HG02870 (cell line): ENCODE data around the gene FGD6.
"Not testable (repeated sequence)": the region's sequence is repeated elsewhere in the genome, so short reads cannot be mapped to it uniquely, and the experiment has no call there.

Source experiments
- ATAC-seq: cut with Tn5 transposase; IDR thresholded peaks from one replicate; pipeline ENCODE4 v1.9.1; 2021; ENCODE audit warnings: mild to moderate bottlenecking, moderate library complexity; ENCODE audit not compliant: unreplicated experiment

FGD6 gene

DNA sequence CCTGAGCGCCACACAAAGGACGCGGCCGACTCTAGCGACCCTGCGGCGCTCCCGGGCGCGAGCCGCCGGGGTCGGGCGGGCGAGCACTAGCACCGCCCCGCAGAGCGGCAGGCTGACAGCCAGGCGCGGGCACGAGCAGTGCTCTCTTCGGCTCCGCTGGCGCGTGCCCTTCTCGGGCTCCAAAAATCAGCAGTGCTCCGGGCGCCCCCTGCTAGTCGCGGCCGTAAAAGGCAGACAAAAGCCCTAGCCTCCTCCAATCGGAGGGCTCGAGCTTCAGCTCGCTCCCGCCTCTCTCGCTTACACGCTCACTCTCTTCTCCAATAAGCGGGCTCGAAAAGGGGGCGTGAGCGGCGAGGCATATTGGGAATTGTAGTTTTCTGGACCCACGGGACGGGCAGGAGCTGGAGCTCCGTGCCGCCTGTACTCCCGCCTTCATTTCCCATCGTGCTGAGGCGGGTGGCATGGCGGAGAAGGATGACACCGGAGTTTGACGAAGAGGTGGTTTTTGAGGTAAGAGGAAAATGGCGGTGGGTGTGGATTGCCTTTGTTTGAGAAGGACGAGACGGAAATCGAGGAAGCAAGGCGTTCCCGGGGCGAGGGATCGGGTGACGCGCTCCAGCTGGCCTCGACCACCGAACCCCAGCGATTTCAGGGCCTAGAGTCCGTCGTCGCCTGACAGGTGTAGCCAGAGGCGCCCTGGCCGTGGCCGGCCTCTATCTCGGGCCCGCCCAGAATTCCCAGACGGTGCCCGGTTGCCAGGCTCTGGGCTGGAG lies at the start of gene FGD6, which contains the start of gene VEZT:
Gene FGD6, minus strand, starts transcription at position 91 of the 773 bp plus-strand sequence. CDS start 227 bp downstream, outside the sequence.
Gene VEZT, plus strand, starts transcription at position 431 of the 773 bp plus-strand sequence. Its CDS starts 44 bp downstream, at position 475.
- ATAC-seq, result peak; percentile 88

DNA sequence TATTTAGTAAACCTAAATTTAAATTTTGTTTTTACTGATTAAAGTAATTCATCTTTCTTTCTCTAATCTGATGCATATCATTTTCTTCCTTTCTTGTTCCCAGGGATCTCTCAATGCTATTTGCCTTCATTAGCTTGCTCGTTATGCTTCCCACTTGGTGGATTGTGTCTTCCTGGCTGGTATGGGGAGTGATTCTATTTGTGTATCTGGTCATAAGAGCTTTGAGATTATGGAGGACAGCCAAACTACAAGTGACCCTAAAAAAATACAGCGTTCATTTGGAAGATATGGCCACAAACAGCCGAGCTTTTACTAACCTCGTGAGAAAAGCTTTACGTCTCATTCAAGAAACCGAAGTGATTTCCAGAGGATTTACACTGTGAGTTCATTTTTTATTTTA lies 49.0 kb upstream of the FGD6 start:
- ATAC-seq, result no peak

DNA sequence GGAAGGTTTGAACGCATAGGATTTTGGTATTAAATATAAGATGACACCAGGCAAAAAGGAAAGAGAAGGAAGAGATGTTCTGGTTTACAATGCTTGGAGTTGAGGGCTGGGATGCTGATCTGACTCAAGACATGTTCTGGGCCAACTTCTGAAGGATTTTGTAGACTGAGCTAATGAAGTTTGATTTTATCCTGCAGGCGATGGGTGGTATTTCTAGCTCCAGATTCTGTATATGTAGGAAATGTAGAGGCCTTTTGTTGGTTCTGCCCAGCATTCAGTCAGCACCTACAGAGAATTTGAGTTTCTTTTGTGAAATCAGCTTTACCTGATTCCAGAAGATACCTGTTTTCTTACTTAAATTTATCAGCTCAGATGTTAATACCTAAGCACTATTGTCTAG lies 48.5 kb upstream of the FGD6 start:
- no peak for ATAC-seq

DNA sequence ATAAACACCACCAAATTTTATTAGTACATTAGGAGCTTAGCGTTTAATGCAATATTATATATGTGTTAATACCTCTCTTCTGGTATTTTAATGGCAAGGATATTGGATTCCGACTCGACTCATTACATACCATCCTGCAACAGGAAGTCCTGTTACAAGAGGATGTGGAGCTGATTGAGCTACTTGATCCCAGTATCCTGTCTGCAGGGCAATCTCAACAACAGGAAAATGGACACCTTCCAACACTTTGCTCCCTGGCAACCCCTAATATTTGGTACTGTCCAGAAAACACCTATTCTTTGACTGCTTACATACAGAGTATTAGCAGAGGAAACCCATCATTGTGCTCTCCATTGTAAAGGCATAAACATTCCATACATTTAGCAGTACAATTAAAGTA lies 45.5 kb upstream of the FGD6 start:
- no peak for ATAC-seq

DNA sequence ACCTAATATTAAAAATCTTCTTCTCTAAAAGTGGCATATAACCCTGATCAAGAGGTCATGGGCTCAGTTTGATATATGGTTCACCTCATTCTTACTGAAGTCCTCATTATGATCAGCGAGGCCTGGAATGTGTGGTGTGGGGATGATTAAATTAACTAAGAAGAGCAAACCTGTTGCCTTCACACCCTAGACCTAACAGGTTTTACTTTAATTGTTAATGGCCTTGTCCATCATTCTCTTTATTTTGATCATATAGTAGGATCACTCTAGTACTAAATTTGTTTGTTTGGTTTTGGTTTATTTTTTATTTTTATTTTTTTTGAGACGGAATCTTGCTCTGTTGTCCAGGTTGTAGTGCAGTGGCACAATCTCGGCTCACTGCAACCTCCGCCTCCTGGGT lies 43.8 kb upstream of the FGD6 start:
- no peak for ATAC-seq

DNA sequence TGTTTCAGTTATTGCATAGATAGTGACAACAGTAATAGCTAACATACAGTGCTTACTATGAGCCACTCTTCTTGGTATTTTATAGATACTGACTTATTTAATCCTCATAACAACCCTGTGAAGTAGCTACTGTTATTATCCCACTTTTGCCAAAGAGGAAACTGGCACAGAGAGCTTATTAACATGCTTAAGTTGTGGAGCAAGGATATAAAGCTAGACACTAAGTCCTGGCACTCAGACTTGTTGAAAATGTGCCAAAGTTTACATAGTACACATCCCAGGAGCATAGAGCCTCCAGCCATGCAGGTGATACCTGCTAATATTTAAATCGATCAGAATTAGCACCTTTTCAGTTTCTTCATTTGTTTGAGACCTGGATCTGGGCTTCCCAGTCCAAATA lies 42.1 kb upstream of the FGD6 start:
- no peak for ATAC-seq

DNA sequence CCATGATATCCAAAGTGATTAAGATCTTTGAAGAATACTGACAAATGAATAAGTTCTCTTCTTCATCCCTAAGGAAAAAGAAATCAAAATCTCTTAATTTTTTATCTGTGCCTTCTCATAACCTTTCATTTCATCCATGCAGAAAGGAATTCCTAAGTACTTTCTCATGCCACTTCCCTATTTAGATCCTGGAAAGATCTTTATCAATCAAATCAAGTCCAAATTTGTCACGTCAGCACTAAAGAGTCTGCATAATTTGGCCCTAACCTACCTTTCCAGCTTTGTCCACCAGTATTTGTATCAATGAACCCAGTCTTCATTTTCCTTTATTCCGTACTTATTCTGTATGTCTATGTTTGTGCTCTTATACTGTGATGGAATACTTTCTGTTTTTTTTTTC lies 41.5 kb upstream of the FGD6 start:
- no peak for ATAC-seq

DNA sequence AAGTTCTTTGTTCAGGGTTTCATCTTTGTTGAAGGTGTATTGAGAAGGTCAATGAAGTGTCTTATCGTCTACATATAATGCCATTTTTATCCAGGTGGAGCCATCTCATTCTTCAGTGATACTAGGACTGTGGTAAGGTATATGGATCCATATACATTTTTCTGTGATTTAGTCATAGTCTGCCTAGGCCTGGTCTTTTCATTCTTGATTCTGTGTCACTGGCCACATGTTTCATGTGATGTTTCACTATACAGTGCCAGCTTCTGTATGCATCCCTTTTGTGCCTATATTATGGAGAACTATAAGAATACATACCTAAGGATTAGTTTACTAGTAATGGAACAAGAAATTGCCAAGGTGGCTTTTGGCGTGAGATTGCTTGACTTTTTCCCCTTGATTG lies 40.9 kb upstream of the FGD6 start:
- no peak for ATAC-seq

DNA sequence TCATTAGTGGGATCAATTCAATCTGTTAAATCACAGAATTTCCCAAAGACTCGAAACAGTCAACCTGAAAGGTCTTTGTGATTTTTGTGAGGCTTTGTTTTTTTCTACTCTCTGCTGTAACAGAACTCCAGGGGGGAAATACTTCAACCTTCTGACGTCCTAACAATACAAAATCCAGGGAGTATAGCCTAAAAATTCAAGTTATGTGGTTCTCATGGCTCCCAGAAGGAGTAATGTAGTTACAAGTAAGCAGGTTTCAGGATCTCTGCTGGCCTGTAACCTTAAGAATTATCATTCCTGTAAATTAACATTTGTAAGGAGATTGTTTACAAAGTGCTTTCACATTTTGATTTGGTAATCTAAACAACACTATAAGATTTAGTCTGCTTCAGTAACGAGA lies 40.3 kb upstream of the FGD6 start:
- ATAC-seq, result no peak

DNA sequence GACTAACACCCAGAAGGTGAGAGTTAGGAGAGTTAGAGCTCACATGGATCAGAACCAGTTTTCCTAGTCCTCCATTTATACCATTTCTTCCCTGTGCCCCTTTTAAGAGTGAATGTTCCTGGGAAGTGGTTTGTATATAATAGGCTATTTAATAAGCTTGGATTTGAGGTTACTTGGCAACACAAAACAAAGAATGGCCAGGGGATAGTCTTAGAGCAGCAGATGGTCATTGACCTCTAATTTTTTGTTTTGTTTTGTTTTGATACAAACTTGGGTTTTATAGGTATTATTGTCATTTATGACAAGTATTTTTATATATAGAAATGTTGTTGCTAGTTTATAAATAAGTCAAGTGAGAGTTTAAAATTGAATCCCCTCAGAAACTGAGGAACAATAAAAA lies 36.1 kb upstream of the FGD6 start:
- no peak for ATAC-seq

DNA sequence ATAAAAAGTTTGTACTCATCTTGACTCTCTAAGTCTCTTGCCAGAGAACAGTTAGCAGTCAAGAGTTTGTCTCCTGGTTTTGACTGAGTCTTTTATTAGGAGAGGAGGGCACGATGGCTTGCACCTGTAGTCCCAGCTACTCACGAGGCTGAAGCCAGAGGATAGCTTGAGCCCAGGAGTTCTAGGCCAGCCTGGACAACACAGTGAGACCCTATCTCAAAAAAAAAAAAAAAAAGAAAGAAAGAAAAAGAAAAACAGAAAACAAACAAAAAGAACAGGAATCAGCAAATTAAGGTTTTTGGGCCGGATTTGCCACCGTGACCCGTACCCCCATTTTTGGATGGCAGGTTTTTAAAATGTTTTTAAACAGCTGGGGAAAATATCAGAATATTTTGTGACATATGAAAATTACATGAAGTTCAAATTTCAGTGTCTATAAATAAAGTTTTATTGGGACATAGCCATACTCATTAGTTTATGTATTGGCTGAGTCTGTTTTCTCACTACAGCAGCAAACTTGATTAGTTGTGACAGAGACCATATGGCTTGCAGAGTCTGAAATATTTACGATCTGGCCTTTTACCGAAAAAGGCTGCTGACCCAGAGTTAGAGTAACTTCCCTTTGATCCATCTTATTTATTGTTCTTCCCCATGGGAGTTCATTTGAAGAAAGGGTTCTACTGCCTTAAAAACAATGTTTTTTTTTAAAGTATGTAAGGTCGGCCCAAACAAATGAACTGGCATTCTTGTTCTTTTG lies 31.5 kb upstream of the FGD6 start:
- no peak for ATAC-seq

DNA sequence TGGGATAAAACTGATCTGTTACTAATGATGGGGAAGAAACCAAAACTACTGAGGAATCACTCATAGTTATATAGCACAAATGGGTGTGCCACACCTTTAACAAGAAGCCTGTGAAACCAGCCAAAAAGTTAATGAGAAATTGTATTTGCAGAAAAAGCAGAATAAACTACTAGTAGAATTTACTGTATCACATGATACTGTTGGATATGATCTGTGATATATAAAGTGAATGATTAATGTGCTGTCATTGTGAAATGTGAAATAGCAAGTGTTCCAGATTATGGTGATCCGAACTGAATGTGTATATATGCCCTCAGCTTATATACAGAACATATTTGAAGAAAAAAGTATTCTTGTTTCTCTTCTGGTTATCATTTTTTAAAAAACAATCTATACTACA lies 30.8 kb upstream of the FGD6 start:
- no peak for ATAC-seq

DNA sequence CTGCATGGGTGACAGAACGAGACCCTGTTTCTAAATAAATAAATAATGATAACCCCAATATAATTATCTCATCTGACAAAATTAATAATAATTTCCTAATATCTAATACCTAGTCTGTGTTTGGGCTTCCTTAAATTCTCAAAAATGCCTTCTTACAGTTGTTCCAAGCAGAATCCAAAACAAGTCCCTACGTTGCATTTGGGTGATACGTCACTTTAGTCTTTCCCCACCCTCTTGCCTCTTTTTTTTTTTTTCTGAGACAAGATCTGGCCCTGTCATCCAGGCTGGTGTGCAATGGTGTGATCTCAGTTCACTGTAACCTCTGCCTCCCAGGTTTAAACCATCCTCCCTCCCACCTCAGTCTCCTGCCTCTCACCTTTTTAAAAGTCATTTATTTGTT lies 27.1 kb upstream of the FGD6 start:
- ATAC-seq, result no peak

DNA sequence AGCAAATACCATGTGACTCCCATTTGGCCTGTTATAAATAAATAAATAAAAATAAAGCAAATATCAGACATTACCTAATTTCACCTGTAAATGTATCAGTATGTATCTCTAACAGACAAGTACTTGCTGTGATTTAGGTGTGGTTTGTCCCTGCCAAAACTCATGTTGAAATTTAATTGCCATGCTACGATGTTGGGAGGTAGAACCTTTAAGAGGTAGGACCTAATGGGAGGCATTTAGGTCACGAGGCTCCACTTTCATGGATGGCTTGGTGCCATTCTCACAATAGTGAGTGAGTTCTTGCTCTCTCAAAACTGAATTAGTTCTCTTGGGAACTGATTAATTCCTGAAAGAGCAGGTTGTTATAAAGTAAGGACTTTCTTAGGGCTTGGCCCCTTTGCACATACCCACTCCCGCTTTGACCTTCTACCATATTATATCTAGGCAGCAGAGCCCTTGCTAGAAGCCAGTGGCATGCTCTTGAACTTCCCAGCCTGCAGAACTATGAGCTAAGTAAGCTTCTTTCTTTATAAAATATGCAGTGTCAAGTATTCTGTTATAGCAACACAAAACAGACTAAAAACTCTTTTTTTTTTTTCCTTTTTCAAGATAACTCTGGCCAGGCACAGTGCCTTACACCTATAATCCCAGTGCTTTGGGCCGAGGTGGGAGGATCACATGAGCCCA lies 26.4 kb upstream of the FGD6 start:
- ATAC-seq, result no peak

DNA sequence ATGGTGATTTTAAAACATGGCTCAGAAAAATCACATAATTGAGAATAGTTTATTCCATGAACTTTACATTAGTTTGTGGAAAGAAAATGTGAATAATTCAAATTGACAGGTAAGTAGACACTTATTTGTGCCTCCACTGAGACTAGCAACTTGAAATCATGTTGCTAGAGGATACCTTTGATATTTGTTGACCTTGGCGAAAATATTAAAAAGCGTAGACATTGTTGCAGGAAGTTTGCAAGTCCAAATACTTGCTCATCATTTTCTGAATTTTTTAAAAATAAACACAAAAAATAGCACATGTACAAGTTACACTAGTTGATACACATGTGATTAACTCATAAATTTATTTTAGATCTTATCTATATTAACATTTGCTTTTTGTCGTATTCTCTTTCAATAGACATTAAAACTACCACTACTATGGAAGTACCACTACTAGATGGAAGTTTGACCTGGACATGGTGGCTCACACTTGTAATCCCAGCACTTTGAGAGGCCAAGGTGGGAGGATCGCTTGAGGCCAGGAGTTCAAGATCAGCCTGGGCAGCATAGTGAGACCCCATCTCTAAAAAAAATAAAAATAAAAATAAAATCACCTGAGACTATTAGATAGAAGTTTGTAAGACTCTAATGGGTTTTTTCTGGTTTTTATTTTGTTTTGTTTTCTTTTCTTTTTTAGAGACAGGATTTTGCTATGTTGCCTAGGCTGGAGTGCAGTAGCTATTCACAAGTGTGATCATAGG lies 24.7 kb upstream of the FGD6 start:
- ATAC-seq, result no peak

DNA sequence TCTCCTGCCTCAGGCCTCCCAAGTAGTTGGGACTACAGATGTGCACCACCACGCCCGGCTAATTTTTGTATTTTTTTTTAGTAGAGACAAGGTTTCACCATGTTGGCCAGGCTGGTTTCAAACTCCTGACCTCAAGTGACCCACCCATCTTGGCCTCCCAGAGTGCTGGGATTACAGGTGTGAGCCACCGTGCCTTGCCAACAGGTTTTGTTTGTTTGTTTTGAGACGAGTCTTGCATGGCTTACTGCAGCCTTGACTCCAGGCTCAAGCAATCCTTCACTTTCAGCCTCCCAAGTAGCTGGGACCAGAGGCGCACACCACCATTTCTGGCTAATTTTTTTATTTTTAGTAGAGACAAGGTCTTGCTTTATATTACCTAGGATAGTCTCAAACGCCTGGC lies 23.9 kb upstream of the FGD6 start:
- not testable (repeated sequence) for ATAC-seq

DNA sequence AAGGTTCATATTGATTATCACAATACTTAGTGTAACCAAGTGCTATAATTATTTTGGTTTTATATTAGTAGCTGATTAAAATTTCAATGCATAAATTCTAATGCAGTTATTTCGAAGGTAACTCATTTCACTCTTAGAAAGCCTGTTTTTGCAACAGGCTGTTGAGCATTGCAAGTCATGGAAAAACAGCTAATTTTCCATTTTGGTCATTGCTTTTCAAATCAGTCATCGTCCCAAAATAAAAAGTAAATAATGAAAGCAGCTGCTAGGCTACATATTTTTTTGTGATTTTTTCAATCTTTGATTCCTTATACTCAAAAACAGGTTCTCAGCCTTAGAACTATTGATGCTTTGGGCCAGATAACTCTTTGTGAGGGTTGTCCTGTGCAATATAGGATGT lies 23.3 kb upstream of the FGD6 start:
- no peak for ATAC-seq

DNA sequence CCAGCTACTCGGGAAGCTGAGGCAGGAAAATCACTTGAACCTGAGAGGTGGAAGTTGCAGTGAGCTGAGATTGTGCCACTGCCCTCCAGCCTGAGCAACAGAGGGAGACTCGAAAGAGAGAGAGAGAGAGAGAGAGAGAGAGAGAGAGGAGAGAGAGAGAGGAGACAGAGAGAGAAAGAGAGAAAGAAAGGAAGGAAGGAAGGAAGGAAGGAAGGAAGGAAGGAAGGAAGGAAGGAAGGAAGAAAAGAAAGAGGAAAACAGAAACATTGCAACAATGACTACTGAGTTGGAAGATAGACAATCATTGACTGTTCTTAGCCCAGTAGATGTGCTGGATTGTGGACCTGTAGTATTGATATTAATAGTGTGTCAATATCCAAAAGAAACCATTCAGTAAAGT lies 22.6 kb upstream of the FGD6 start:
- ATAC-seq, result not testable (repeated sequence)

DNA sequence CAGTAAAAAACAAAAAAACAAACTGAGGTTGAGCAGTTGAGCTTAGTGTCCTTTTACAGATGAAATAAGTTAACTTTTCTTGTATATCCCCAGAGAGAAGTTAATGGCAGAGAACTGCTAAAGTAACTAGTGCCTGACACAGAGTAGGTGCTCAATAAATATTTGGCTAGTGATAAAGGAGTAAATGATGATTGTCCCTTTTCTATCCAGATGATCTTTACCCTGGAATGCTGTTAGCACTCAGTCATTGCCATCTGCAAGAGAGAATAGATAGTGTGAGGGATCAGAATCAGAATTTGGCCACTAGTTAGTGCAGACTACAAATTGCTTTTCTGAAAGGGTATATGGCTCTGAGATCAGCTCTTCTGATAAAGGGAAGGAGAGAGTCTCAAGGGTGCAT lies 21.9 kb upstream of the FGD6 start:
- ATAC-seq, result no peak

DNA sequence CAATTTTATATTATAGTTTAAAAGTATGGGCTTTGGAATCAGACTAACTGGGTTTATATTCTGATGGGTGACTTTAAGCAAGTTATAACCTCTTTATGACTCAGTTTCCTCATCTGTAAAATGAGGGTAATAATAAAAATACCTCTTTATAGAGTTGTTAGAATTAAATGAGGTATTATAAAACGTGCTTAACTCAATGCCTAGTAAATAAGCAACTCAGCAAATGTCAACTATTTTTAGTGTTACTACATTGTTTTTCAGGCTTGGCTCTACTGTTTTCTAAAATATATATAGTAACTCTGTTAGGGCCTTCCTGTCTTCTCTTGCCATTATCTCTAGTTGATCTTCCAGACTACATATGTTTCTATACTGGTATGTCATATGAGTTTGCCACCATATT lies 20.9 kb upstream of the FGD6 start:
- no peak for ATAC-seq

DNA sequence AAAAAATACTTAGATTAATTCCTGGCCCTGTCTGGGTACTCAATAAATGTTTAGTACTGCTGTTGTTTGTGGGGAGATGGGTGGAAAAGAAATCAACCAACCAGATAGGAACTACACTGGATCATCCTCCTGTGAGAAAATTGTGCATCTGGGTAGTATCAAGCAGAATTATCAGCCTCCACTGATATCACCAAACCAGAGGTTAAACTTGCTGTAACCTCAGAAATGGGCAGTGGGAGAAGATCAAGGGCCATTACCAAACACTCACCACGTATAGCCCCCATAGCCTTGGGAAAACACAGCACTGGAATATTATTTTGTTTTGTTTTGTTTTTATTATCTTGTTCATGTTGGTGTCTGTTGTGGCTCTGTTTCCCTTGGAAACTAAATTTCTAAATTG lies 20.0 kb upstream of the FGD6 start:
- ATAC-seq, result no peak
